Transverse colon (tissue), 4 donors: ENCODE results near the gene FOXC2. TPM values are rescaled to one million over a fixed set of nuclear protein-coding genes. Genes with fewer than 3 reads are reported as not detected.

Source experiments
- DNase-seq: peaks from one replicate; pipeline ENCODE4 v3.0.0-alpha.2; 2019
- H3K27ac ChIP-seq, 4 donors: fragments of 200-600 bp; sonication (generic); 2 replicates each; pipeline ENCODE4 v1.5.1; 2016 to 2018; ENCODE audit warnings: inconsistent platforms in 4 of 4
- H3K27me3 ChIP-seq: fragments of 200-600 bp; sonication (generic); 2 replicates; pipeline ENCODE4 v1.5.1; 2017; ENCODE audit warnings: inconsistent platforms
- H3K36me3 ChIP-seq, 4 donors: fragments of 200-600 bp; sonication (generic); 2 replicates each; pipeline ENCODE4 v1.5.1; 2017 to 2019; ENCODE audit warnings: inconsistent platforms in 4 of 4
- H3K4me1 ChIP-seq, 4 donors: fragments of 200-600 bp; sonication (generic); 2 replicates each; pipeline ENCODE4 v1.5.1; 2017 to 2020; ENCODE audit warnings: inconsistent platforms in 4 of 4
- H3K4me3 ChIP-seq, 4 donors: fragments of 200-600 bp; sonication (generic); 1 replicate in 1 of 4; 2 replicates in 3 of 4; pipeline versions ENCODE4 v1.5.1 to v1.6.1; 2017 to 2019; ENCODE audit warnings: inconsistent platforms in 4 of 4
- H3K9me3 ChIP-seq, 2 donors: fragments of 200-600 bp; sonication (generic); 2 replicates each; pipeline ENCODE4 v1.5.1; 2017 to 2019; ENCODE audit warnings: inconsistent platforms in 2 of 2
- CTCF ChIP-seq, 5 experiments: fragments of 200-600 bp in 3 of 5; fragments of 450-650 bp in 2 of 5; sonication (generic) in 3 of 5; IDR thresholded peaks; 1 replicate in 2 of 5; 2 replicates in 3 of 5; pipeline ENCODE4 v1.5.1; 2016 to 2017; ENCODE audit warnings: antibody characterized with exemption in 5 of 5, inconsistent platforms in 3 of 5, mild to moderate bottlenecking in 2 of 5, moderate library complexity in 1 of 5
- EP300 ChIP-seq: sonication (generic); formaldehyde crosslinking; IDR thresholded peaks from one replicate; pipeline ENCODE4 v1.6.1; 2017; ENCODE audit warnings: antibody characterized with exemption, low read depth
- POLR2A ChIP-seq: fragments of 450-650 bp; IDR thresholded peaks from one replicate; pipeline ENCODE4 v1.6.1; 2016; ENCODE audit warnings: antibody characterized with exemption, mild to moderate bottlenecking, moderate library complexity
- POLR2AphosphoS5 ChIP-seq, 3 donors: sonication (generic); formaldehyde crosslinking; IDR thresholded peaks; one replicate each; pipeline ENCODE4 v1.6.1; 2016; ENCODE audit warnings: antibody characterized with exemption in 3 of 3
- WGBS, 2 donors: methylation state at CpG; one replicate each; pipeline ENCODE4 v1.1.5; 2018; ENCODE audit warnings: low coverage in 1 of 2; 5-methylcytosine and 5-hydroxymethylcytosine counted together
- in situ Hi-C, 4 donors: fragments of 200-750 bp; cut with MboI; loops; one replicate each; pipeline versions ENCODE4 v1.15.0 to v1.15.1; 2017; ENCODE audit warnings: low sequenced_read_pairs in 3 of 4, low pct_ligation_motif_present in 1 of 4, low pct_unique_long_range_greater_than_20kb in 1 of 4
- intact Hi-C: fragments of 100-400 bp; cut with DNase I; formaldehyde crosslinking; loops from one replicate; pipeline ENCODE4 v1.15.1; 2023; ENCODE audit warnings: low total_unique reads
- total RNA-seq, 4 donors: library from RNA; depleted of rRNA; stranded (reverse); fragments of >200 nt; gene quantifications; one replicate each; pipeline ENCODE4 v1.1.0, GENCODE V29; 2016

Gene FOXC2
- total RNA-seq, 4 donors from 2014 or later: 0.27 TPM; not detected in 3

- no peaks in the 10 kb centered on the region for H3K9me3 ChIP-seq
- TF ChIP-seq POLR2A: no peak
- TF ChIP-seq POLR2AphosphoS5 (IDR thresholded peaks at IDR 0.05): peak in 1 of 3 donors; percentile 32
- no peak for TF ChIP-seq EP300
- peak; percentile 85 to 93 (median 91) for TF ChIP-seq CTCF (IDR thresholded peaks at IDR 0.05)
- peaks cover 6 to 22% (median 9%) of the 10 kb centered on the region in 4 donors for H3K4me1 ChIP-seq
- intact Hi-C loops (loop anchor here (2.0 to 5.0 kb wide), 5 partner anchors 177 to 447 kb away; no protein-coding TSS in a partner anchor), in situ Hi-C loops (loop anchor here (10.0 to 25.0 kb wide), 6 partner anchors 182 to 707 kb away; no protein-coding TSS in a partner anchor)
- peak overlapping the region; percentile 94 to 99 (median 96) for H3K27ac ChIP-seq
- 13% methylated on average over 31 of the region's 31 CpGs; no CpG with 5 or more reads in 1 of the 2 donors for WGBS, 2 donors
- H3K4me3 ChIP-seq: peak overlapping the region in 2 of 4 donors; percentile 3
- no peaks in the 10 kb centered on the region for H3K36me3 ChIP-seq
- DNase-seq: peak; percentile 61
- peaks cover 36% of the 10 kb centered on the region for H3K27me3 ChIP-seq
Observed at GRCh38 chr16:86519649-86520316, 46.8 kb upstream of the FOXC2 start.

- H3K27me3 ChIP-seq: peaks cover 28% of the 10 kb centered on the region
- H3K4me3 ChIP-seq: peak overlapping the region in 1 of 4 donors; percentile 3
- intact Hi-C loops: loop anchor here (2.0 kb wide), 1 partner anchor 448 kb away; no protein-coding TSS in a partner anchor
- in situ Hi-C loops: loop anchor here (10.0 to 25.0 kb wide), 6 partner anchors 183 to 708 kb away; no protein-coding TSS in a partner anchor
- peak overlapping the region in 3 of 4 donors; percentile 94 to 97 (median 95) for H3K27ac ChIP-seq
- H3K9me3 ChIP-seq: no peaks in the 10 kb centered on the region
- WGBS, 2 donors: 33 to 47% methylated on average over 12 to 30 of the region's 30 CpGs
- H3K4me1 ChIP-seq: peaks cover 6 to 22% (median 9%) of the 10 kb centered on the region in 4 donors
- no peak for DNase-seq
- peak in 2 of 5 experiments; percentile 1 to 4 for TF ChIP-seq CTCF (IDR thresholded peaks at IDR 0.05)
- TF ChIP-seq POLR2AphosphoS5 (IDR thresholded peaks at IDR 0.05): no peak
- no peaks in the 10 kb centered on the region for H3K36me3 ChIP-seq
Observed at GRCh38 chr16:86520317-86521210, 46.1 kb upstream of the FOXC2 start.

- Histone ChIP-seq H3K36me3 (no peaks in the 10 kb centered on the region), H3K4me1 (peaks cover 6 to 22% (median 9%) of the 10 kb centered on the region in 4 donors), H3K27me3 (peaks cover 19% of the 10 kb centered on the region), H3K4me3 (no peak overlapping the region), H3K27ac (no peak overlapping the region), H3K9me3 (no peaks in the 10 kb centered on the region)
- intact Hi-C loops (loop anchor here (2.0 kb wide), 1 partner anchor 449 kb away; no protein-coding TSS in a partner anchor), in situ Hi-C loops (loop anchor here (10.0 to 25.0 kb wide), 6 partner anchors 184 to 709 kb away; no protein-coding TSS in a partner anchor)
- WGBS, 2 donors: 68 to 81% methylated on average over 11 to 35 of the region's 35 CpGs
- DNase-seq: no peak
- TF ChIP-seq POLR2A (no peak), POLR2AphosphoS5 (IDR thresholded peaks at IDR 0.05) (no peak), EP300 (no peak), CTCF (IDR thresholded peaks at IDR 0.05) (no peak)
Observed at GRCh38 chr16:86521236-86522197, 45.1 kb upstream of the FOXC2 start.
